H9 (cell line): ENCODE measurements around the gene PALD1. TPM values are rescaled to one million over a fixed set of nuclear protein-coding genes. Genes with fewer than 3 reads are reported as not detected.

Source experiments
- DNase-seq: peaks from one replicate; pipeline ENCODE4 v3.0.0-alpha.2; 2017
- H2AFZ ChIP-seq: one replicate; pipeline ENCODE4 v1.6.1; 2013; ENCODE audit warnings: mild to moderate bottlenecking, low read length, control low read depth, moderate library complexity
- H2AK5ac ChIP-seq: 2 replicates; pipeline ENCODE4 v1.6.1; 2013; ENCODE audit warnings: low read length, control low read depth, mixed read lengths; ENCODE audit not compliant: insufficient read length
- H2BK120ac ChIP-seq: one replicate; pipeline ENCODE4 v1.6.1; 2013; ENCODE audit warnings: low read depth, mild to moderate bottlenecking, low read length, control low read depth, inconsistent platforms; ENCODE audit not compliant: poor library complexity, severe bottlenecking
- H2BK12ac ChIP-seq: 2 replicates; pipeline ENCODE4 v1.6.1; 2013; ENCODE audit warnings: low read length, control low read depth, mixed read lengths, low read depth; ENCODE audit not compliant: insufficient read length
- H2BK15ac ChIP-seq: 2 replicates; pipeline ENCODE4 v1.6.1; 2013; ENCODE audit warnings: low read depth, low read length, control low read depth
- H2BK20ac ChIP-seq: one replicate; pipeline ENCODE4 v1.6.1; 2013; ENCODE audit warnings: low read depth, mild to moderate bottlenecking, low read length, control low read depth, inconsistent platforms; ENCODE audit not compliant: poor library complexity, severe bottlenecking
- H2BK5ac ChIP-seq: 2 replicates; pipeline ENCODE4 v1.6.1; 2013; ENCODE audit warnings: low read length, control low read depth, mixed read lengths; ENCODE audit not compliant: insufficient read length
- H3K14ac ChIP-seq: 2 replicates; pipeline ENCODE4 v1.6.1; 2013; ENCODE audit warnings: low read length, control low read depth; ENCODE audit not compliant: insufficient read depth
- H3K18ac ChIP-seq: 2 replicates; pipeline ENCODE4 v1.6.1; 2013; ENCODE audit warnings: low read depth, mild to moderate bottlenecking, mixed read lengths, low read length, control low read depth; ENCODE audit not compliant: insufficient read length
- H3K23ac ChIP-seq: 2 replicates; pipeline ENCODE4 v1.6.1; 2013; ENCODE audit warnings: low read length, control low read depth, mixed read lengths, low read depth; ENCODE audit not compliant: insufficient read length
- H3K23me2 ChIP-seq: 2 replicates; pipeline ENCODE4 v1.6.1; 2013; ENCODE audit warnings: low read depth, mild to moderate bottlenecking, mixed read lengths, low read length, control low read depth; ENCODE audit not compliant: insufficient read length, poor library complexity, severe bottlenecking
- H3K27ac ChIP-seq: 2 replicates; pipeline ENCODE4 v1.5.1; 2013; ENCODE audit warnings: low read length, control low read depth, mixed read lengths, low read depth; ENCODE audit not compliant: insufficient read length
- H3K27me3 ChIP-seq: 2 replicates; pipeline ENCODE4 v1.6.1; 2013; ENCODE audit warnings: low read length, control low read depth, inconsistent platforms; ENCODE audit not compliant: insufficient read depth
- H3K4ac ChIP-seq: 2 replicates; pipeline ENCODE4 v1.6.1; 2013; ENCODE audit warnings: low read depth, mild to moderate bottlenecking, control low read depth, inconsistent platforms, low read length, moderate library complexity
- H3K4me1 ChIP-seq: 2 replicates; pipeline ENCODE4 v1.6.1; 2013; ENCODE audit warnings: low read length, control low read depth, inconsistent platforms; ENCODE audit not compliant: insufficient read depth
- H3K4me2 ChIP-seq: 2 replicates; pipeline ENCODE4 v1.6.1; 2013; ENCODE audit warnings: low read length, control low read depth, mixed read lengths; ENCODE audit not compliant: insufficient read length, insufficient read depth
- H3K56ac ChIP-seq: 2 replicates; pipeline ENCODE4 v1.6.1; 2013; ENCODE audit warnings: low read depth, mild to moderate bottlenecking, mixed read lengths, low read length, control low read depth; ENCODE audit not compliant: insufficient read length
- H3K79me1 ChIP-seq: 2 replicates; pipeline ENCODE4 v1.6.1; 2013; ENCODE audit warnings: low read depth, mild to moderate bottlenecking, moderate library complexity, low read length, control low read depth, inconsistent platforms; ENCODE audit not compliant: insufficient read depth, poor library complexity, severe bottlenecking
- H3K79me2 ChIP-seq: 2 replicates; pipeline ENCODE4 v1.6.1; 2013; ENCODE audit warnings: low read length, control low read depth, inconsistent platforms; ENCODE audit not compliant: insufficient read depth
- H3K9ac ChIP-seq: 2 replicates; pipeline ENCODE4 v1.6.1; 2013; ENCODE audit warnings: low read length, control low read depth, mixed read lengths; ENCODE audit not compliant: insufficient read length; ENCODE audit errors: extremely low read depth
- H3K9me3 ChIP-seq: one replicate; pipeline ENCODE4 v1.6.1; 2013; ENCODE audit warnings: low read depth, low read length, inconsistent platforms; ENCODE audit not compliant: control insufficient read depth
- H3T11ph ChIP-seq: one replicate; pipeline ENCODE4 v1.6.1; 2013; ENCODE audit warnings: mild to moderate bottlenecking, low read length, control low read depth, inconsistent platforms
- H4K20me1 ChIP-seq: one replicate; pipeline ENCODE4 v1.6.1; 2013; ENCODE audit not compliant: control insufficient read depth, insufficient read length, insufficient read depth
- H4K5ac ChIP-seq: 2 replicates; pipeline ENCODE4 v1.6.1; 2013; ENCODE audit warnings: low read depth, mild to moderate bottlenecking, mixed read lengths, low read length, control low read depth; ENCODE audit not compliant: insufficient read length
- H4K8ac ChIP-seq: replicated peaks from 2 replicates; pipeline ENCODE4 v1.6.1; 2013; ENCODE audit warnings: low read length, control low read depth, mixed read lengths, low read depth; ENCODE audit not compliant: insufficient read length
- H4K91ac ChIP-seq: 2 replicates; pipeline ENCODE4 v1.6.1; 2013; ENCODE audit warnings: low read depth, mild to moderate bottlenecking, moderate library complexity, mixed read lengths, low read length, control low read depth; ENCODE audit not compliant: insufficient read length
- H3K27ac Mint-ChIP-seq, 3 experiments: 2 replicates in 2 of 3; 3 replicates in 1 of 3; pipeline ENCODE4 v1.8.0; 2020 to 2021; ENCODE audit warnings: mixed read lengths in 3 of 3, mild to moderate bottlenecking in 1 of 3, moderate library complexity in 1 of 3
- H3K27me3 Mint-ChIP-seq: 2 replicates; pipeline ENCODE4 v1.8.0; 2021; ENCODE audit warnings: low read depth, mild to moderate bottlenecking, moderate library complexity, mixed read lengths
- H3K36me3 Mint-ChIP-seq, 3 experiments: 2 replicates in 2 of 3; 3 replicates in 1 of 3; pipeline ENCODE4 v1.8.0; 2020 to 2021; ENCODE audit warnings: low read depth in 3 of 3, mixed read lengths in 3 of 3; ENCODE audit not compliant: insufficient read depth in 1 of 3
- H3K4me1 Mint-ChIP-seq, 2 experiments: 2 replicates each; pipeline ENCODE4 v1.8.0; 2020; ENCODE audit warnings: mixed read lengths in 2 of 2
- H3K4me3 Mint-ChIP-seq, 2 experiments: 2 replicates in 1 of 2; 3 replicates in 1 of 2; pipeline ENCODE4 v1.8.0; 2020 to 2021; ENCODE audit warnings: mild to moderate bottlenecking in 2 of 2, mixed read lengths in 2 of 2, moderate library complexity in 1 of 2
- H3K9me3 Mint-ChIP-seq, 2 experiments: 2 replicates in 1 of 2; 3 replicates in 1 of 2; pipeline ENCODE4 v1.8.0; 2020; ENCODE audit warnings: mild to moderate bottlenecking in 2 of 2, mixed read lengths in 2 of 2, moderate library complexity in 1 of 2
- WGBS: extraction: QIAGEN DNeasy Blood & Tissue Kit; methylation state at CpG from one replicate; pipeline ENCODE4 v1.1.7; 2013; ENCODE audit warnings: missing lambda C conversion rate, low lambda C conversion rate, mixed read lengths; ENCODE audit not compliant: insufficient read length; ENCODE audit errors: extremely low coverage; 5-methylcytosine and 5-hydroxymethylcytosine counted together
- total RNA-seq: library from RNA; stranded (reverse); gene quantifications from 2 replicates; pipeline ENCODE4 v1.2.1, GENCODE V29; 2021
- TF ChIP-seq, protein P1 (sequence below): fragments of 200-600 bp; sonication (generic); conservative IDR thresholded peaks from 3 replicates; pipeline ENCODE4 v1.8.0; 2021; ENCODE audit warnings: antibody characterized with exemption, mild to moderate bottlenecking

PALD1 gene
- total RNA-seq, 1 experiment from 2014 or later = 21.1 TPM

GRCh38 chr10:70558295-70558694 is 79.7 kb downstream of the PALD1 start:
- no peak overlapping the region for H3K14ac ChIP-seq
- H4K5ac ChIP-seq = no peak overlapping the region
- no peak overlapping the region for H2AFZ ChIP-seq
- H4K91ac ChIP-seq = no peak overlapping the region
- no peaks in the 10 kb centered on the region for H3K27me3 ChIP-seq
- Mint-ChIP-seq H3K9me3 (no peaks in the 10 kb centered on the region; a peak in 1 of 5 replicates), H3K27ac (peak overlapping the region in 1 of 3 experiments; percentile 70; a peak in 2 of 7 replicates), H3K27me3 (no peaks in the 10 kb centered on the region), H3K36me3 (peaks cover 2 to 15% (median 4%) of the 10 kb centered on the region in 3 experiments; a peak in 5 of 7 replicates), H3K4me1 (peaks cover 19 to 29% of the 10 kb centered on the region in 2 experiments), H3K4me3 (no peak overlapping the region)
- no peak overlapping the region for H3K23ac ChIP-seq
- H3K4me2 ChIP-seq = no peak overlapping the region
- no peak overlapping the region for H2AK5ac ChIP-seq
- no peak overlapping the region for H3T11ph ChIP-seq
- H2BK5ac ChIP-seq = no peak overlapping the region
- no peak overlapping the region for H3K56ac ChIP-seq
- H2BK20ac ChIP-seq = no peak overlapping the region
- no peaks in the 10 kb centered on the region for H4K20me1 ChIP-seq
- H3K4ac ChIP-seq = no peak overlapping the region
- no peak overlapping the region for H3K18ac ChIP-seq
- no peaks in the 10 kb centered on the region for H3K79me2 ChIP-seq
- no peak for DNase-seq
- no peak overlapping the region for H2BK120ac ChIP-seq
- H2BK15ac ChIP-seq = no peak overlapping the region
- no peaks in the 10 kb centered on the region for H3K9me3 ChIP-seq
- H2BK12ac ChIP-seq = no peak overlapping the region
- no CpG with 5 or more reads among the region's 11 CpGs for WGBS
- H3K9ac ChIP-seq = no peak overlapping the region
- TF ChIP-seq, protein P1, sequence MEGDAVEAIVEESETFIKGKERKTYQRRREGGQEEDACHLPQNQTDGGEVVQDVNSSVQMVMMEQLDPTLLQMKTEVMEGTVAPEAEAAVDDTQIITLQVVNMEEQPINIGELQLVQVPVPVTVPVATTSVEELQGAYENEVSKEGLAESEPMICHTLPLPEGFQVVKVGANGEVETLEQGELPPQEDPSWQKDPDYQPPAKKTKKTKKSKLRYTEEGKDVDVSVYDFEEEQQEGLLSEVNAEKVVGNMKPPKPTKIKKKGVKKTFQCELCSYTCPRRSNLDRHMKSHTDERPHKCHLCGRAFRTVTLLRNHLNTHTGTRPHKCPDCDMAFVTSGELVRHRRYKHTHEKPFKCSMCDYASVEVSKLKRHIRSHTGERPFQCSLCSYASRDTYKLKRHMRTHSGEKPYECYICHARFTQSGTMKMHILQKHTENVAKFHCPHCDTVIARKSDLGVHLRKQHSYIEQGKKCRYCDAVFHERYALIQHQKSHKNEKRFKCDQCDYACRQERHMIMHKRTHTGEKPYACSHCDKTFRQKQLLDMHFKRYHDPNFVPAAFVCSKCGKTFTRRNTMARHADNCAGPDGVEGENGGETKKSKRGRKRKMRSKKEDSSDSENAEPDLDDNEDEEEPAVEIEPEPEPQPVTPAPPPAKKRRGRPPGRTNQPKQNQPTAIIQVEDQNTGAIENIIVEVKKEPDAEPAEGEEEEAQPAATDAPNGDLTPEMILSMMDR = no peak
- no peaks in the 10 kb centered on the region for H3K4me1 ChIP-seq
- H4K8ac ChIP-seq = no peak overlapping the region
- H3K27ac ChIP-seq = no peak overlapping the region
- H3K79me1 ChIP-seq = no peaks in the 10 kb centered on the region
- H3K23me2 ChIP-seq = no peaks in the 10 kb centered on the region
